Uterus (tissue), 4 donors: ENCODE results near the gene HMGN1. TPM values are rescaled to one million over a fixed set of nuclear protein-coding genes. Genes with fewer than 3 reads are reported as not detected.
A peak's percentile ranks its signal among the peaks of the same experiment; 100 is the strongest.

ENCODE experiments used
- DNase-seq, 2 donors: peaks; one replicate each; pipeline ENCODE4 v3.0.0-alpha.2; 2019 to 2020
- H3K27ac ChIP-seq, 2 donors: fragments of 200-600 bp; sonication (generic); 1 replicate in 1 of 2; 2 replicates in 1 of 2; pipeline ENCODE4 v1.5.1; 2016 to 2018
- H3K27me3 ChIP-seq, 2 donors: fragments of 200-600 bp; sonication (generic); one replicate each; pipeline ENCODE4 v1.5.1; 2018 to 2019; ENCODE audit warnings: control low read depth in 1 of 2
- H3K36me3 ChIP-seq, 2 donors: fragments of 200-600 bp; sonication (generic); one replicate each; pipeline ENCODE4 v1.5.1; 2019; ENCODE audit warnings: control low read depth in 1 of 2
- H3K4me1 ChIP-seq, 2 donors: fragments of 200-600 bp; sonication (generic); one replicate each; pipeline ENCODE4 v1.5.1; 2018 to 2019; ENCODE audit warnings: control low read depth in 1 of 2
- H3K4me3 ChIP-seq, 2 donors: fragments of 200-600 bp; sonication (generic); 1 replicate in 1 of 2; 2 replicates in 1 of 2; pipeline ENCODE4 v1.5.1; 2018 to 2019; ENCODE audit warnings: mild to moderate bottlenecking in 1 of 2
- H3K9me3 ChIP-seq, 2 donors: fragments of 200-600 bp; sonication (generic); one replicate each; pipeline ENCODE4 v1.5.1; 2019; ENCODE audit warnings: control low read depth in 1 of 2
- POLR2A ChIP-seq, 2 donors: fragments of 450-650 bp; IDR thresholded peaks; one replicate each; pipeline ENCODE4 v1.6.1; 2016; ENCODE audit warnings: antibody characterized with exemption in 2 of 2, mild to moderate bottlenecking in 1 of 2, moderate library complexity in 1 of 2
- intact Hi-C: fragments of 100-400 bp; cut with DNase I; formaldehyde crosslinking; loops from one replicate; pipeline ENCODE4 v1.15.1; 2023; ENCODE audit warnings: low total_unique reads
- total RNA-seq, 4 donors: library from RNA; depleted of rRNA in 3 of 4; stranded (reverse); fragments of >200 nt in 3 of 4; gene quantifications; one replicate each; pipeline versions ENCODE4 v1.1.0 to v1.2.4, GENCODE V29; 2014 to 2023
- TF ChIP-seq, protein P1 (sequence below), 4 experiments: fragments of 200-600 bp in 2 of 4; fragments of 450-650 bp in 2 of 4; sonication (generic) in 2 of 4; IDR thresholded peaks; one replicate each; pipeline ENCODE4 v1.5.1; 2016 to 2019; ENCODE audit warnings: antibody characterized with exemption in 4 of 4, mild to moderate bottlenecking in 2 of 4, moderate library complexity in 1 of 4
- donor health status: DM: yes; HTN: yes; CAD: no.

Gene HMGN1
- total RNA-seq, 4 donors from 2014 or later, result 87.9 to 222 (median 102) TPM

DNA sequence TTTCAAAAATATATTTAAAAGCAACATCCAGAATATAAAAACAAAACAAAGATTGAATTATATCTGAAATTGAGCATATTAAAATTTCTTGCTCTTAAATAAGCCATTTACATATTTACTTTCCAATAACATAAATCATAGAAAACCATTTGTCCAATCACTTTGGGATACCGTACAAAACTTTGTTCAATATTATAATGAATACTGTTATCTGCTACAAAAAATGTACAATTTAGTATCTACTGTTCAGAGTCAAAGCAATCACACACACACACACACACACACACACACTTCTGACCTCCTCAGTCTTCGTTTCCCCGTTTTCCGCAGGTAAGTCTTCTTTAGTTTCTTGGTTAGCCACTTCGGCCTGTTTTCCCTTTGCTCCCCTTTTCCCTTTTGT is 4.0 kb downstream of the HMGN1 start:
- TF ChIP-seq, protein P1, sequence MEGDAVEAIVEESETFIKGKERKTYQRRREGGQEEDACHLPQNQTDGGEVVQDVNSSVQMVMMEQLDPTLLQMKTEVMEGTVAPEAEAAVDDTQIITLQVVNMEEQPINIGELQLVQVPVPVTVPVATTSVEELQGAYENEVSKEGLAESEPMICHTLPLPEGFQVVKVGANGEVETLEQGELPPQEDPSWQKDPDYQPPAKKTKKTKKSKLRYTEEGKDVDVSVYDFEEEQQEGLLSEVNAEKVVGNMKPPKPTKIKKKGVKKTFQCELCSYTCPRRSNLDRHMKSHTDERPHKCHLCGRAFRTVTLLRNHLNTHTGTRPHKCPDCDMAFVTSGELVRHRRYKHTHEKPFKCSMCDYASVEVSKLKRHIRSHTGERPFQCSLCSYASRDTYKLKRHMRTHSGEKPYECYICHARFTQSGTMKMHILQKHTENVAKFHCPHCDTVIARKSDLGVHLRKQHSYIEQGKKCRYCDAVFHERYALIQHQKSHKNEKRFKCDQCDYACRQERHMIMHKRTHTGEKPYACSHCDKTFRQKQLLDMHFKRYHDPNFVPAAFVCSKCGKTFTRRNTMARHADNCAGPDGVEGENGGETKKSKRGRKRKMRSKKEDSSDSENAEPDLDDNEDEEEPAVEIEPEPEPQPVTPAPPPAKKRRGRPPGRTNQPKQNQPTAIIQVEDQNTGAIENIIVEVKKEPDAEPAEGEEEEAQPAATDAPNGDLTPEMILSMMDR (IDR thresholded peaks at IDR 0.05), result no peak
- no peak for TF ChIP-seq POLR2A (IDR thresholded peaks at IDR 0.05)
- intact Hi-C loops, result no loop called here
- Histone ChIP-seq H3K27me3 (no peaks in the 10 kb centered on the region), H3K4me1 (peaks cover 0 to 13% of the 10 kb centered on the region in 2 donors), H3K4me3 (no peak overlapping the region), H3K27ac (no peak overlapping the region), H3K9me3 (no peaks in the 10 kb centered on the region), H3K36me3 (no peaks in the 10 kb centered on the region)
- DNase-seq, result no peak

DNA sequence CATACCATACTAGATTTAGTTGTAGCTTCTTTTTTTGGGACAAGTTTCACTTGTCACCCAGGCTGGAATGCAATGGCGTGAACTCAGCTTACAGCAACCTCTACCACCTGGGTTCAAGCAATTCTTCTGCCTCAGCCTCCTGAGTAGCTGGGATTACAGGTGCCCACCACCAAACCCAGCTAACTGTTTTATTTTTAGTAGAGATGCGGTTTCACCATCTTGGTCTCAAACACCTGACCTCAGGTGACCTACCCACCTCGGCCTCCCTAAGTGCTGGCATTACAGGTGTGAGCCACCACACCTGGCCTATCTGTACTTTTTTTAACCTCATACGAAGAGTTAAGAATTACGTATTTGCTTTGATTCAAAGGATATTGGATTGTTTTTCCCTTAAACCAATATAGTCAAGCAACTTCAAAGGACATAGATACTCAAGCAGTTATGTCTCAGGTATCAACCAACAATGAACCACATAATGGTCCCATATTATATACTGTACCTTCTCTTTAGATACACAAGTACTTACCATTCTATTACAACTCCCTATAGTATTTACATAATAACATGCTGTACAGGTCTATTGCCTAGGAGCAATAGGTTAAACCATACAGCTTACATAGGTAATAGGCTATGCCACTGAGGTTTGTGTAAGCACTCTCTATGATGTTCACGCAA is 7.5 kb downstream of the HMGN1 start:
- Histone ChIP-seq H3K4me1 (peaks cover 0 to 8% of the 10 kb centered on the region in 2 donors), H3K4me3 (no peak overlapping the region), H3K9me3 (no peaks in the 10 kb centered on the region), H3K27me3 (no peaks in the 10 kb centered on the region), H3K27ac (no peak overlapping the region), H3K36me3 (no peaks in the 10 kb centered on the region)
- intact Hi-C loops, result no loop called here
- TF ChIP-seq, protein P1 (IDR thresholded peaks at IDR 0.05), result no peak
- TF ChIP-seq POLR2A (IDR thresholded peaks at IDR 0.05), result no peak
- no peak for DNase-seq

DNA sequence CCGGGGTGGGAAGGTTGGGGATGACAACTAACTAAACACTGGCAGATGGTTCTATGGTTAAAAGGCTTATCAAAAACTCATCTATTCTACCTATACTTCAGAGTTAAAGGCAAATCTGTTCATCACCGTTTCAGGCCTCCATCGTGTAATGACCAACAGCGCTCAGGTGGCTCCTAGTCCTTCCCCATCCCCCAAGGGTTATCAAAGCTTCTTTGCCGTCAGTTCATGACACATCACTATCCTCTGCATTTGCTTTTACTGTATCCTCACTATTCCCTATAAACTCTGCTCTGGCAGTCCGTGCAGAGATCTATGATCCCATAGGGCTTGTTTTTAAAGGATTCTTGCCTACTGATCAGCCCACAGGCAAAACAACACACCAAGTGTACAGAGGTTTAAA is 8.2 kb downstream of the HMGN1 start:
- Histone ChIP-seq H3K4me1 (peaks cover 0 to 3% of the 10 kb centered on the region in 2 donors), H3K4me3 (no peak overlapping the region), H3K27ac (no peak overlapping the region), H3K27me3 (no peaks in the 10 kb centered on the region), H3K9me3 (no peaks in the 10 kb centered on the region), H3K36me3 (no peaks in the 10 kb centered on the region)
- no peak for DNase-seq
- intact Hi-C loops, result no loop called here
- TF ChIP-seq, protein P1 (IDR thresholded peaks at IDR 0.05), result no peak
- no peak for TF ChIP-seq POLR2A (IDR thresholded peaks at IDR 0.05)

DNA sequence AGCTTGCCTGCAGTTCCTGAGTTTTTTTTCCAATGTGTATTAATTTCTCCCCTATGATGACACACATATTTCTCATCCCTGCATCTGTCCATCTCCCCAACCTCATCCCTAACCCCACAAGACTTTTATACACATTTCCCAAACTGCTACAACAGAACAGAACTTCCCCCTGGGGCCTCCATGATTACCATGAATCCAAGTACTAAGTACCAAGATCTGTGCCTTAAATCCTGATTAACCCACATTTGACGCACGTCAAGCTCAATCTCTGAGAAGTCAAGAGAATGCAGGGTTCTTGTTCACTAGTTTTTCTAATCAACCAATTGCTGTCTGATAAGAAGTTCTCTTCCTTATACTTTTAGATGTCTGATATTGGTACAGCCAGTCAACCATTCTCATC is 9.7 kb downstream of the HMGN1 start:
- Histone ChIP-seq H3K27ac (no peak overlapping the region), H3K9me3 (no peaks in the 10 kb centered on the region), H3K4me1 (no peaks in the 10 kb centered on the region), H3K4me3 (no peak overlapping the region), H3K27me3 (no peaks in the 10 kb centered on the region), H3K36me3 (no peaks in the 10 kb centered on the region)
- TF ChIP-seq, protein P1 (IDR thresholded peaks at IDR 0.05), result no peak
- no peak for TF ChIP-seq POLR2A (IDR thresholded peaks at IDR 0.05)
- DNase-seq, result no peak
- intact Hi-C loops, result no loop called here

DNA sequence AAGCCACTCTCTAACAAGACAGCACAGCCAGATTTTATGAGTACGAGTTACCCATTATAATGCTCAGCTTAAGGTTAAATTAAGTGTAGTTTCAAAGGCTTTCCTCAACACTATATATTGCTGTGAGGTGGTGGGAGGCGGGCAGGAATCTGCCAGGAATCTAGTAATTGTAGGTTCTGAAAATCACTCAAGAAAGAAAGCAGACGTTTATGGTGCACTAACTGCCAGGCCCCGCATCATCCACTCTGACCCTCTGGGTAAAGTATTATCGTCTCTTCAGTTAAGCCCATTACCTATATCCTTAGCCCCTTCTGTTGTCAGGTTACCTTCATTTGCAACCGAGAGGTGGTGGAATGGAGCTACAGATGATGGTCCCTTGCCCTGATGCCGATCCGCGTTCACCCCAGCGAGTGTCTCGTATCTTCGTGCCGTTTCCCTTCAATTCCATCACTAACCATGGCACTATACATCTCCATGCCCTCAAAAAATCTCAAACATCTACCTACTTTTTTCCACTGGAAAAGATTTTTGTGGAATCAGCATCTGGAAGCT is 12.4 kb downstream of the HMGN1 start:
- TF ChIP-seq, protein P1 (IDR thresholded peaks at IDR 0.05), result peak in 1 of 4 experiments; percentile 16
- TF ChIP-seq POLR2A (IDR thresholded peaks at IDR 0.05), result no peak
- Histone ChIP-seq H3K36me3 (no peaks in the 10 kb centered on the region), H3K27me3 (no peaks in the 10 kb centered on the region), H3K4me3 (no peak overlapping the region), H3K9me3 (no peaks in the 10 kb centered on the region), H3K27ac (no peak overlapping the region), H3K4me1 (no peaks in the 10 kb centered on the region)
- intact Hi-C loops, result no loop called here
- DNase-seq, result no peak
